GM19238 (cell line): ENCODE data around the gene LRP2.
"Not testable (repeated sequence)": the region's sequence is repeated elsewhere in the genome, so short reads cannot be mapped to it uniquely, and the experiment has no call there.

Experiments used
- DNase-seq: peaks from one replicate; pipeline ENCODE4 v3.0.0; 2011; ENCODE audit warnings: low spot score; ENCODE audit not compliant: insufficient read length

LRP2 gene

GRCh38 chr2:169178804-169179390 is 183.4 kb downstream of the LRP2 start:
- DNase-seq, result no peak

DNA sequence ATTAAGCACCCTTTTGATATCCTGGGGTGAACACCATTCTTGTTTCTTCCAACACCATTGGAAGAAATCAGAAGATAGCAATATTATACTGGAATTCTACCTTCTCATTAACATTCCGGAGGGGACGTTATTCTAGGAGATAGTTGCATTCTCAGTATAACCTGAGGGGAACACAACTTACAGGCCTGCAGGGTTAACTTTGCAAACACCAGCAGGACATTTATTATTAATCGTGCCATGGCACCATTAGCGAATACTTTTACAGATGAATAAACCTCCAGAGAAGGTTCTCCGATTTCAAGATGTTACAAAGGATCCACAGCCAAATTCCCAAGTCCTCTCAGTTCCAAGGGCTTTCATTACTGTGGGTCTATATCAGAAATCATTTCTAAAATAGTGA is 184.0 kb downstream of the LRP2 start:
- DNase-seq, result no peak

DNA sequence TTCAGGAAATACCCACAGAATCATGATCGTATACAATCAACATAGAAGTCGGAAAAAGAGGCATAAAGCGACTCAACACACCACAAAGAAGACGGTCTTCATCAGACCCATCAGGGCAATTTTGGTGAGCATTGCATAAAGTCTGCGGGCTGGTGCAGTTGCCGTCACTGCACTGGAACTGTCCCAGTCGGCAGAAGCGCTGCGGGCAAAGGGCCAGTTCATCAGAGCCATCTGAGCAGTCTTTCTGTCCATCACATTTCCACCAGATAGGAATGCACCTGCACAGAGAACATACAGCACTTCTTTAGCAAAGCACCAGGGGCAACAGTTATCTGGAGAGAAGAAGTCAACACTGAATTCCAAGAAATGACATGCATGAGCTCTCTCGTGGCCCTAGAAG is 187.2 kb downstream of the LRP2 start:
- no peak for DNase-seq

DNA sequence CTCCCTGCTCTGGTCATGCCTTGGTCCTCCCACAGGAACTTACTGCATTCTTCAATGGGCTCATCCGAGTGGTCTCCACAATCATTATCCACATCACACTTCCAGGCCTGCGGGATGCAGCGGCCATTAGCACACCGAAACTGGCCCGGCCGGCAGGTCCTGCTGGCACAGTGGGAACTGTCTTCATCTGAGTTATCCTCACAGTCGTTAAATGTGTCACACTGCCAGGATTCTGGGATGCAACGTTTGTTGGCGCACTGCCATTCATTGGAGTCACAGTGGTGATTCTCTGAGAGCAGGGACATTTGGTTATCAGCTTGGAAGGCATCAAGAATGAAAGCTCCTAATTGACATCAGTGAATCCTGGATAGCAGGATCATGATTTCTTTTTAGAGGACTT is 188.5 kb downstream of the LRP2 start:
- no peak for DNase-seq

DNA sequence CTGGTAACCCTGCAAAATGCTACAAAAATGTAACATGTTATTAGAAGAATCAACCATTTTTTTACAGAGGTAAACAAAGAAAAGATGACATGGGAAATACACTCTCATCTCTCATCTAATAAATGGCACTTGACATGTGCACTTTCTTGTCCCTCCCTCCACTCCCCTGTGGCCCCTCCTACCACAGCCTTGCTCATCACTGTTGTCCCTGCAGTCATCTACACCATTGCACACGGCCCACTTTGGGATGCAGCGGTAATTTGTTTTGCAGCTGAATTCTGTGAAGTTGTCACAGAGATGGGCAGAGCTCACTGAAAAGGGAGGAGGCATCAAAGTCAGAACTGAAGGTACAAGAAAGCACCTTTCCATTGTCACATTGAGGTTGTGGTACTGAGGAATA is 189.4 kb downstream of the LRP2 start:
- DNase-seq, result no peak

- DNase-seq, result no peak
These were observed 190.1 kb downstream of the LRP2 start for GRCh38 chr2:169172151-169172735.

DNA sequence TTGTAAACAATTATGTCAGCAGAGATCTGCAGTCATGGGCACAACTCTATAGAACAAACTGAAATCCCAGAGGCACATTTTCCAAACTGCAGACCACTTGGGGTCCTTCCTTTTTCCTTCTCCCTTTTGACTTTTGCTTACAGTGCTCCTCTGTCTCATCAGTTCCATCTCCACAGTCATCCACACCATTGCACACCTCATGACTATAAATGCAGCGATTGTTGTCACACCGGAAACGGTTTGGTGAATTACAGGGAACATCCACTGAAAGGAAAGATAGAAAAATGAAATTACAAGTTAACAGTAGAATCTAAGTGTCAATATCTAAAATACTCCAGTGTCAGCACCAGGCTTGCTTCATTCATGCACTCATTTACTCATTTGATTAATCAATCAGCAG is 196.5 kb downstream of the LRP2 start:
- no peak for DNase-seq

GRCh38 chr2:169164311-169164710 is 198.0 kb downstream of the LRP2 start:
- no peak for DNase-seq

DNA sequence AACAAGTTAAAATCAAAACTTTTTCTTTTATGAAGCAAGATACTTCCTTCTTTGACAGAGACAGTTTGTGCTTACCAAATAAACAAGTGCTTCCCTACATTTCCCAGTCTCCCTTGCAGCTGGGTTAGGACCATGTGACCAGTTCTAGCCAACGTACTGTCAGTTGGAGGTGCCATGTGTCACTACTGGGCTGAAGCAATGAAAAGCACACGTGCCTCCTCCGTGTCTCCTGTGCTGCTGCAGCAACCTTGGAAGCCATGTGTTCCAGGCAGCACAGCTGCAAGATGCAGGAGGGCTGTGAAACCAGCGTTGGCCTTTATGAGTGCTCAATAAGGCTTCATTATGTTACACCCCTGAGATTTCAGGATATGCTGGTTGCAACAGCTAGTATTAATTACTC is 199.7 kb downstream of the LRP2 start:
- no peak for DNase-seq

GRCh38 chr2:169160926-169161481 is 201.3 kb downstream of the LRP2 start:
- no peak for DNase-seq

- DNase-seq, result no peak
These were observed 202.6 kb downstream of the LRP2 start for GRCh38 chr2:169159686-169160085.

- no peak for DNase-seq
These were observed 203.5 kb downstream of the LRP2 start for GRCh38 chr2:169158874-169159273.

DNA sequence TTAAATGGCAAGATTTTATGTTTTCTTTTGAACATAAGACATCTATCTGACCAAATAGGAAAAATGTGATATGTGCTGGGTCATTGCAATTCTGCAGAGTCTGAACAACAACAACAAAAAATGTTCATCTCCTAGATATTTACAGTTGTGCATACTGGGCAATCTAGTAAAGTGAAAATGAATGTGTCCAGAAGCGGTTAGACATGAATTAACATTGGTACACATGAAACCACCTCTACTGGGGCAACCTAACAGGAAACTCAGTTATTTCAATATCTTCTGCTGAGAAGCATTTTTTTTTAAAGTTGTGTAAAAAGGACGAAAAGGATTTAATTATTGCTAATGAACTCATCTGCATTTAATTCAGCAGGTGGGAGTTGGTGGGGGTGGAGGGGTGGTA is 216.1 kb downstream of the LRP2 start:
- DNase-seq, result no peak

DNA sequence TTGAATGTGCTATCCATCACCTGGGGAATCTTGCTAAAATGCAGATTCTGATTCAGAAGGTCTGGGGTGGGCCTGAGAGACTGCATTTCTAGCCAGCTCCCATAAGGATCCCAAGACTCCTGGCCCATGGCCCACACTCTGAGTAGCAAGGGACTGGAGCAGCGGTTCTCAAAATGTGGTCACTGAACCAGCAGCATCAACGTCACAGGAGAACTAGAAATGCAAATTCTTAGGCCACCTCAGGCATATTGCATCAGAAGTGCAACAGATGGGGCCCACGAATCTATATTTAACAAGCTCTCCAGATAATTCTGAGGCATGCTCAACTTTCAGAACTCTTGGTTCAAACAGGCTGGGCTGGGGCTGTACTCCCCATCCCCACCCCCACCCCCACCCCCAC is 218.3 kb downstream of the LRP2 start:
- DNase-seq, result no peak

DNA sequence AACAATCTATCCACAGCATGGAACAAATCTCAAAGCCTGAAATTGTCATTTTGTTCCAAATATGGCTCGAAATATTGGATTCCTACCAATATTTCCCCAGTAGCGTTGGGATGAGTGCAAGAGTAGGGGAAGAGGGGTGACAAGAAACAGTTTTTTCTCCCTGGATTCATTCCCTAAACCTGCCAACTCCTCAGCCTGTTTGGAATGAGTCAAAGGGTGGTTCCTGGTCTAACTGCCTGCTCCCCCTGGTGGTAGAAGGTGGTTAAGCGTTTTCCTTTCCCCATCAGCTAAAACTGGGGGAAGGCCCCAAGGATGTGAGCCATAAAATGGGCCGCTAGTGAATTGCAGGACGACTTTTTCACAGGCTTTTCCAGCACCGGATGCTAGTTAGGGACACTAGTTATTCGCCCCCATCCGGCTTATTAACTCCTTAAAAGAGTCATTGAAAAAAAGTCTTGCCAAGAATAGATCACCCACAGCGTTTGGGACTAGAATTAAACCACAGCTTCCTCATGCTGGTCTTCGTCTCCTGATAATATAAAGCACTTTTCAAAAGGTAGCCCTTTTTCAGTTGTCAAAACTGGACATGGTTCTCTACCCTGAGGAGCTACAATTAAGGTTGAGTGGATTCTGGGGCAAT is 220.5 kb downstream of the LRP2 start:
- peak; percentile 30 for DNase-seq

- DNase-seq, result no peak
These were observed 222.2 kb downstream of the LRP2 start for GRCh38 chr2:169139993-169140767.

- no peak for DNase-seq
These were observed 223.2 kb downstream of the LRP2 start for GRCh38 chr2:169139145-169139544.

DNA sequence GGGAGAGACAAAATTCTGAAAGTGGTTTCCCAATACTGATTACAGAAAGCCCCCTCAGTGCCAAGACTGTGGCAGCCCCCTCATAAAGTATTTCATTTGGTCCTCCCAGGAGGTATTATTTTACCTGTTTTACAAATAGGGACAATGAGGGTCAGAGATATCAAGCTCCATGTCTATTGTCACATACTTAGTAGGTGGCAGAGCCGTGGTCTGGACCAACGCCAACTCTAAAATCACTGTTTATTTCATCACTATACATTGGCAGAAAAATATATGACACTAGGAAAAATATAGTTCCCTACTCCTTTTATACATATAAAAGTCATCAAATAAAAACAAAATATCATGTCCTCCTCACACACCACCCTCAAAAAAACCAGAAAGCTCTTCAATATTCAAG is 224.4 kb downstream of the LRP2 start:
- DNase-seq, result no peak

DNA sequence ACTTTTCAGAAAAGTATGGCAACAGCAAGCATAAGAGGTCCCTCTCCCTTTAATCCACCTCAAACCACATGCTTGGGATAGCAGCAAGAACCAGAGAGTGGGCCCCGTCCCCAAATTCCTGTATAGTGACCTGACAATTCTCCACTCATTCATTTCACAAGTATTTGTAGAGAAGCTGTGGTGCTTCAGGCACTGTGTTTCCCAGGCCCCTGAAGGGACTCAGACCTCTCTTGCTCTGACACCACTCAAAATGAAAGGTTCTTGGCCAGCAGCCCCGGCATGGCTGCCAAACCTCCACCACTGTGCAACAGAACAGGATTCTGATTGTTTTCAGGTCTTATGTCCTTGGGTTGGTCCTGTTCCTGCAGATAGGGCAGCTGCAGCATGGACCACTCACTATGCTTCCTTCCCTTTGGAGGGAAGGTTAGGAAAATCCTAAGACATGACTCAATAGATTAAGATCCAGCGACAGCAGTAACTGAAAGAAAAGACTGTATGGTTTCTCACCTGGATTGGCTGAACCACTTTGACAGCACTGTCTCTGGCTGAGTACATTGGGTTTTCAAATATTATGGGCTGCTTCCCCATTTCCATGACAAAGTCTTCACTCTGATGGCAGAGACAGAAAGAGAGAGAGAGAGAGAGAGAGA is 225.3 kb downstream of the LRP2 start:
- DNase-seq, result no peak

GRCh38 chr2:169136428-169136827 is 225.9 kb downstream of the LRP2 start:
- not testable (repeated sequence) for DNase-seq

DNA sequence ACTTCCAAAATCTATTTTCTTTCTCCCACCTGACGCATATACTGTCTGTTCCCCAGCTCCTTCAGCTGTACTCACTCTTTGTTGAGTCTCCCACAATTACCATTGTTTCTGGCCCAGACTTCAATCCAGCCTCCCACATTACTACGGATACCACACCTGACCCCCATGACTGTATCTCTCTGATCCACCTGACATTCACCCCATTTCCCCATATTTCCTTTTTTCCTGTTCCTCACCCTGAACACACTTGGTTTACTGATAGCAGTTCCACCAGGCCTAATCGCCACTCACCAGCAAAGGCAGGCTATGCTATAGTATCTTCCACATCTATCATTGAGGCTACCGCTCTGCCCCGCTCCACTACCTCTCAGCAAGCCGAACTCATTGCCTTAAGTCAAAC is 228.1 kb downstream of the LRP2 start:
- not testable (repeated sequence) for DNase-seq
